GM13977 (cell line): ENCODE results near the gene CARNS1.

Source experiments
- DNase-seq: peaks from one replicate; pipeline ENCODE4 v3.0.0; 2012; ENCODE audit warnings: low spot score
- CTCF ChIP-seq: IDR thresholded peaks from 2 replicates; pipeline ENCODE4 v1.5.1; 2012; ENCODE audit warnings: mild to moderate bottlenecking, control low read depth; ENCODE audit not compliant: insufficient read depth; ENCODE audit errors: extremely low read depth, missing control alignments
- in situ Hi-C: fragments of 300-500 bp; cut with MboI; formaldehyde crosslinking; loops from one replicate; pipeline ENCODE4 v1.12.0; 2022; ENCODE audit warnings: low sequenced_read_pairs, low pct_unique_long_range_greater_than_20kb, mixed read lengths, inconsistent platforms; ENCODE audit not compliant: unreplicated experiment

CARNS1 gene

GRCh38 chr11:67417425-67417824 lies 1.9 kb downstream of the CARNS1 start:
- TF ChIP-seq CTCF = no peak
- no peak for DNase-seq
- in situ Hi-C loops = no loop called here

DNA sequence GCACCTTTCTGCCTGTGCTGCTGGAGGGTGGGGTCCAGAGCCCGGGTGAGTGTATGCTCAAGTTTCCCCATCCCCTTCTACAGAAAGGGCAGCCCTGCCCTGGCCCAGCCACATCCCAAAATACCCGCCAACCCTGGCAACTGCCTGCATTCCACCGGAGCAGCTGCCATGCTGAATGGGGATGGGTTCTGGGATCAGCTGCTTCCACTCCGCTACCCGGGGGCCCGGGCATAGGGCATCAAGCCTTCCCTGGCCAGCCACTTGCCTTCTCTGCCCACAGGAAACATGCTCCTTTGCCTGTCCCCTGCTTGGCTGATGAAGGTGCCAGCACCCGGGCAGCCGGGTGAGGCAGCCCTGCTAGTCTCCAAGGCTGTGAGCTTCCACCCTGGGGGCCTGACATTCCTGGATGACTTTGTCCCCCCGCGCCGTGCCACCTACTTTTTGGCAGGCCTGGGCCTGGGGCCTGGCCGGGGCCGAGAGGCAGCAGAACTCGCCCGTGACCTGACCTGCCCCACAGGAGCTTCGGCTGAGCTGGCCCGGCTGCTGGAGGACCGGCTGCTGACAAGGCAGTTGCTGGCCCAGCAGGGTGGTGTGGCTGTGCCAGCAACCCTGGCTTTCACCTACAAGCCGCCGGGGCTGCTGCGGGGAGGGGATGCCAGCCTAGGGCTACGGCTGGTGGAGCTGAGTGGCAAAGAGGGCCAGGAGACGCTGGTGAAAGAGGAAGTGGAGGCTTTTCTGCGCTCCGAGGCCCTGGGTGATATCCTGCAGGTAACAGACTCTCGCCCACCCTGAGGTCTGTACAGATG lies 3.2 kb downstream of the CARNS1 start:
- DNase-seq = no peak
- in situ Hi-C loops = no loop called here

GRCh38 chr11:67419325-67420049 lies 4.0 kb downstream of the CARNS1 start:
- TF ChIP-seq CTCF = no peak
- DNase-seq = no peak
- in situ Hi-C loops = no loop called here

More for the DNA sequence above, 3.2 kb downstream of the CARNS1 start:
- TF ChIP-seq CTCF = no peak

GRCh38 chr11:67420147-67420645 lies 4.7 kb downstream of the CARNS1 start:
- TF ChIP-seq CTCF = no peak
- no peak for DNase-seq
- in situ Hi-C loops = no loop called here

GRCh38 chr11:67420646-67421429 lies 5.4 kb downstream of the CARNS1 start:
- in situ Hi-C loops = no loop called here
- peak; percentile 100 for DNase-seq
- TF ChIP-seq CTCF = no peak

GRCh38 chr11:67421430-67422031 lies 6.1 kb downstream of the CARNS1 start:
- no peak for DNase-seq
- no peak for TF ChIP-seq CTCF
- in situ Hi-C loops = no loop called here
